NCI-H2227 treated with DMSO at 0.1 percent for 48 hours (cell line): ENCODE data around the gene GLIS2.

Experiments used
- DNase-seq: peaks from one replicate; lab custom pipeline; 2025; lab: John Stamatoyannopoulos, UW

The GLIS2 gene

DNA sequence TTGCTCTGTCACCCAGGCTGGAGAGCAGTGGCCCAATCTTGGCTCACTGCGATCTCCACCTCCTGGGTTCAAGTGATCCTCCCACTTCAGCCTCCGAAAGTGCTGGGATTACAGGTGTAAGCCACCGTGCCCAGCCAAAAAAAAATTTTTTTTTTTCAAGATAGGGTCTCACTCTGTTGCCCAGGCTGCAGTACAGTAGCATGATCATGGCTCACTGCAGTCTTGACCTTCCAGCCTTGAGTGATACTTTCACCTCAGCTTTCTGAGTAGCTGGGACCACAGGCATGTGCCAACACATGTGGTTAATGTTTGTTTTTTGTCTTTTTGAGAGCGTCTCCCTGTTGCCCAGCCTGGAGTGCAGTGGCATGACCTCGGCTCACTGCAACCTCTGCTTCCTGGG lies 37.0 kb downstream of the GLIS2 start:
- DNase-seq = no peak

DNA sequence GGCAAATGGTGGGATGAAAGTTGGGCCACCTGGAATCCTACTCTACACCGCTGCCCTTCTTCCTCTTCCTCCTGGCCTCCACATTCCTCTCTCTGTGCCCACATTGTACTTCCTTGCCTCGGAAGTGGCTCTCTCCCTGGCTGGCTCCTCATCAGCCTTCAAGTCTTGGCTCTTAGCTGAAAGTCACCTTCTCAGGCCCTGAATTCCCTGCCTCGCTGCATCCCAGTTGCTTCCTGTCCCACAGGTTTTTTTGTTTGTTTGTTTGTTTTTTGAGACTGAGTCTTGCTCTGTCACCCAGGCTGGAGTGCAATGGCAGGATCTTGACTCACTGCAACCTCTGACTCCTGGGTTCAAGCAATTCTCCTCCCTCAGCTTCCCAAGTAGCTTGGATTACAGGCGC lies 37.8 kb downstream of the GLIS2 start:
- DNase-seq = no peak

DNA sequence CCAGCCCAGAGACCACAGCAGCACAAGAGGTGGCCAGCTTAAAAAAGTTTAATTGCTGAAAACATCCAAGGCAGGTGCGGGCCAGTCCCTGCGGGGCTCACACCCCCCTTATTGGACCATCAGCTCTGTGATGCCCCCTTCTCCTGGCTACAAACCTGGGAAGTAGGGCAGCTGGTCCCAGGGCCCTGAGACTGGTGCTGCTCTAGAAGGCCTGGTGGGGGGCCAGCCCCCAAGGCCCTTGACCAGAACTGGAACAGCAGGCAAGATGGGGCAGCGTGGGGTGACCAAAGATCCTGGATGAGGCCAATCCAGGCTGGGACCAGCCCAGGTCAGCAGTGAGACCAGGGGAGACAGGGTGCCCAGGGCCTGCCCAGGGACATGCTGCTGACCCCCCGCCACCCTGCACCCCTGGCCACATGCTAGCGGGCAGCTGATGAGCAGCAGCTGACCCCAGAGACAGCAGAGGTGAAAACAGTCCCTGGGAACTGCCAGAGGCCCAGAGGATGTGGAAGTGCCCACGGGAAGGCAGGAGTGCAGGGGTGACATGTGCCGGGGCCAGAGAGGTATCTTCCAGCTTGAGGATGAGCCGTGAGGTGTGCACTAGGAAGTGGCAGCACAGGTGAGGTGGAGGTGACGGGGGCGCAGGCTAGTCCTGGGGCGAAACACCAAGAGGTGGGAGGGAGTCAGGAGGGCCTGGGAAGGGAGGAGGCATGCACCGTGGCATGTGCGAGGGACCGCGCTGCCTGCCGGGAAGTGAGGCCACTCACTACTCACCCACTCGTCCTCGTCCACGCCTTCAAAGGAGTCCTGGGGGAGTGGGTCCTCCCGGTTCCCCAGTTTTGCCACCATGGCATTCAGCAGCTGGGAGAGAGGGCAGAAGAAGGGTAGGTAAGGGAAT lies 38.9 kb downstream of the GLIS2 start:
- no peak for DNase-seq

DNA sequence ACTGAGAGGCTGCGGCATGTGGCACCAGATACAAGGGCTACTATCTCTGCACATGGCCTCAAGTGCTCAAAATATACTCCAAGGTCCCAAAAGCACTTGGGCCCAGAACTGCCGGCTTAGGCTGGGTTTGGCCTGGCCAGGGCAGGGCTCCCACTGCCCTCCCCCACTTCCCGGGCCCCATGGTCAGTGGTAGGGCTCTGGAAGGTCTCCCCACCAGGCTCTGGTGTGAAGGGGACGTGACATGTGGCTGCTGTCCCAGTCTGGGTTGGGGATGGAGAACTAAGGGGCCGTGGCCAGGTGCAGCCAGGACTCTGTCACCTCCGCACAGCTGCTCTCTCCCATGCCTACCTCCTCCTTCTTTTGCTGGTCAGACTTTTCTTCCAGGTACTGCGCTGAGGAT lies 41.0 kb downstream of the GLIS2 start:
- DNase-seq = no peak

DNA sequence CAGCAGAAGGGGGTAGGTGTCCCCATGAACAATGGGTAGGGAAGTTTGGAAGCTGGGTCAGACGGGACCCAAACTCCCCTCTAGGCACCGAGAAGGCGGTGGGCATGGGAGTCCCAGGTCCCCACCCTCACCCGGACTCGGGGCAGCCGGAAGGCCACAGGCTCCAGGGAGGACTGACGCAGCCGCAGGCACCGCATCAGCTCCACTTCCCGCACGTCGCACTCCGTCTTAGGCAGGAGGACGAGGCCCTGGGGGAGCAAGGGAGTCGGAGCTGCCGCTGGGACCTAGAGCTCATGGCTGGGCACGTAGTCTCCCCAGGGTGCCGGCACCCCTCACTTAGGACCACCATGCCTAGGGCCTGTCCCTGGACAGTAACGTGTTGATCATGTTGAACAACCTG lies 42.4 kb downstream of the GLIS2 start:
- no peak for DNase-seq

DNA sequence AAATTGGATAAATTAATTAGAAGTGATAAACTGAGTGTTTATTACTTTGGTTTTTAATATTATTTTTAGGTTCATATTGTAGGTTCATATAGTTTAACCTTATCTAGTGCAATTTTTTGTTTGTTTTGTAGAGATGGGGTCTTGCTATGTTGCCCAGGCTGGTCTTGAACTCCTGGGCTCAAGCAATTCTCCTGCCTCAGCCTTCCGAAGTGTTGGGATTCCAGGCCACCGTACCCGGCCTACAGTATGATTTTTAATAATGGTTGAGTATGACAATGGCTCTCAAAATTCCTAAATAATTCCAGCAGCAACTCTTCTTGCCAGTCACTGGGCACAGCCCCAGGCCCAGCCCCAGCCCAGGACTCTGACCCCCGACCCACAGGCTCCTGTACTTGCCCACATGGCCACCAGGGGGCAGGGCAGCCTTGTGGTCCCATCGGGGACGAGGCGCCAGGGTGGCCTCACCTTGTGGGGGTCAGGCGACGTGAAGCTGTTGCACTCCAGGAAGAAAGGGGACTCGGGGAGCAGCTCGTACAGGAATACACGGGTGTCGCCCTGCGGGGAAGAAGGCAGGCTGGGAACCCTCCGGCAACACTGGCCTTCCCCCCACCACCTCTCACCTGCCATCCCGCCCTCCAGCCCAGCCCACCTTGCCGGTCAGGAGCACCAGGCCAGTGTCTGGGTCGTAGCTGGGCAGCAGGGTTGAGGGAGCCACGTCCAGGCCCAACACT lies 43.1 kb downstream of the GLIS2 start:
- no peak for DNase-seq

DNA sequence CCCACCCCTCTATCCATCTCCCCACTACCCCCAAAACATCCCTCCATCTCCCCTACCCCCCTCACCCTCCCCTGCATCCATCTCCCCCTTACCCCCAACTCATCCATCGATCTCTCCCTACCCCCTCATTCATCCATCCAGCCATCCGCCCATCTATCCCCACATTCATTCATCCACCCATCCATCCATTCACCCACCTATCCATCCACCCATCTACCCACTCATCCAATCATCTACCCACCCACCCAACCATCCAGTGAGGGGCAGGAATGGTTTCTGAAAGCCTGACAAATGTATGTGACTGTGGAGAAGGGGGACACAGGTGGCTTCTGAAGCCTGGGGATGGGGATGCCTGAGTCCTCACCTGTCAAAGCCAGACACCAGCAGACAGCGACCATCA lies 44.0 kb downstream of the GLIS2 start:
- no peak for DNase-seq

DNA sequence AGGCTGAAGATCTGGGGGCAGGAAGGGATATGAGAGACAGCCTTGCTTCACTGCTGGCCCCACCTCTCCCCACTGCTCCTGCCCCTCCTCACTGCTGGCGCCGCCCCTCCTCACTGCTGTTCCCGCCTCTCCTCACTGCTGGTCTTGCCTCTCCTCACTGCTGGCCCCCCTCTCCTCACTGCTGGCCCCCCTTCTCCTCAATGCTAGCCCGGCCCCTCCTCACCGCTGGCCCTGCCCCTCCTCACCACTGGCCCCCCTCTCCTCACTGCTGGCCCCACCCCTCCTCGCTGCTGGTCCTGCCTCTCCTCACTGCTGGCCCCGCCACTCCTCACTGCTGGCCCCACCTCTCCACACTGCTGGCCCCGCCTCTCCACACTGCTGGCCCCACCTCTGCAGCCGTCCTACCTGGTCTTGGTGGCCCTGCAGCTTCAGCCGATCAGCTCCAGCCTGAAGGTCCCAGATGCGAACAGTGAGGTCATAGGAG lies 44.7 kb downstream of the GLIS2 start:
- no peak for DNase-seq

DNA sequence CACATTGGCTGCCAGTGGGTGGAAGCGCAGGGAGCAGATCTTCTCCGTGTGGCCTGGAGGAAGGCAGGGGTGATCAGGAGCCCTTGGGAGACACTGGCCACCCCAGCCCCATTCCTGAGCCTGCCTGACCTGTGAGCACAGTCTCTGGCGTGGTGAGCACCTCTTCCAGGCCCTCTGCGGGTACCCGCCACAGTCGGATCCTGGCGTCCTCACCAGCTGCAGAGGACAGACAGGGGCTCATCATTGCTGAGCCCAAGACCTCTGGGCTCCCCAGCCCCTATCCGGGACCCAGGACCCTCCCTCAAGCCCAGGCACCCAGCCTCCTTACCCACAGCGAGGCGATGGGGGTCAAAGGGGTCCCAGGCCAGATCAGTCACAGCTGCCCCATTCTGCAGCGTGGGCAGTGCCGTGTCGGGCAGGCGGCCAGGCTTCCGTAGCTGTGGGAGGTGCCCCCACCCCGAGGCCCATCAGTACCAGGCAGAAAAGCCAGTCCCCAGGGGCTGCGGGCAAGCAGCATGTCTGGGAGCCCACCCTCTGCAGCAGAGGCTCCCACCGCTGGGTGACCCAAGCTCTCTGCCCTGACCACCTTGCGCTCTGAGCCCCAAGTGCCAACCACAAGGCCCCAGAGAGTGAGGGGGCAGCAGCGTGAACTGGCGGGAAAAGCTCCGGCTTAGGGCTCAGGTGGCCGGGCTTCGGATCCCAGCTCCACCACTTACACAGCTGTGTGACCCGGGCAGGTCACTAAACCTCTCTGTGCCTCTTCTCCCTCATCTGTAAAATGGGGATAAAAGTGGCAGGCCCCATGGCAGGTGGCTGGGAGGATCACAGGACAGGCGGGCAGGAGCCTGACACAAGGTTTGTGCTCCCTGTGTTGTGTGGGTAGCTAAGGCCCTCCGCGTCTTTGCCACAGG lies 45.4 kb downstream of the GLIS2 start:
- no peak for DNase-seq

DNA sequence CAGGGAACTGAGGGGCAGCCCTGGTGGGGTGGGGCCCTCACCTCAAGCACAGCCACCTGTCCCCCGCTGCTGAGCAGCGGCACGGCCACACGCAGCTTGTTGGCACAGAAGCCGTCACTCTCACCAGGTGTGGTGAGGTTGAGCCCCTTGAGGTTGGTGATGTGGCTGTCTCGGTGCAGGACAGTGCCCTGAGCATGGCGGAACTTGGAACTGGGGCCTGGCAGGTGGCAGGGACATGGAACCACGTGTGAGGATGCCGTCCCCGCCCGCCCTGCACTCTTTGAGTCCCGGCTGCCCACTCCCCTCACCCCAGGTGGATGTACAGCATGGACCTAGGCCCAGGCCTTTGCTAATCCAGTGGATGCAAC lies 46.1 kb downstream of the GLIS2 start:
- DNase-seq = no peak

DNA sequence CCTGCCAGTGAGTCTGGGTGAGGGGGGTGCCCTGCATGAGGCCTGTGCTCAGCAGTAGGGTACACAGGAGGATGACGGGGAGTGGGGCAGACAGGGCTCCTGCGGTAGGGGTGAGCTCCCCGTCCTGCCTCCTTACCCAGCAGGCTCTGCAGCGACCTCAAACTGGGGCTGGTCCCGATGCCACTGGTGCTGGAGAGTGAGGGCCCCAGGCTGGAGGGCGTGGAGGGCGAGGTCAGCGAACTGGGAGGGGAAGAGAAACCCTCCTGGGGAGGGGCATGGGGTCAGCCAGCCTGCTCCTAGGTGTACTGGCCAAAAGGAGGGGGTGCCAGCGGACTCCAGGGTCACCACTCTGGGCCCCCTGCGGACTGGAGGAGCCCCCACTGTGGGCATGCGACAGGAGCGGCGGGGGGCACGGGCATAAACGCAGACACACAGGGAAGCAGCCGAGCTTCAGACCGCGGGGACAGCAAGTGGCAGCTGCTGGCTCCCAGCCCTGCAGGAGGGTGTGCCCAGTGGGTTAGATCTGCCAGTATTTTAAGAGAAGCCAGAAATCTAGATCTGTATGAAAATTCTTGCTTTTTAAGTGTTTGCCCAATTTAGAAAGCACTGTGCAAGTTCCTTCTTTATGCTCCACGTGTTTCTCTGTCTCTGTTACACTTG lies 46.7 kb downstream of the GLIS2 start:
- no peak for DNase-seq

DNA sequence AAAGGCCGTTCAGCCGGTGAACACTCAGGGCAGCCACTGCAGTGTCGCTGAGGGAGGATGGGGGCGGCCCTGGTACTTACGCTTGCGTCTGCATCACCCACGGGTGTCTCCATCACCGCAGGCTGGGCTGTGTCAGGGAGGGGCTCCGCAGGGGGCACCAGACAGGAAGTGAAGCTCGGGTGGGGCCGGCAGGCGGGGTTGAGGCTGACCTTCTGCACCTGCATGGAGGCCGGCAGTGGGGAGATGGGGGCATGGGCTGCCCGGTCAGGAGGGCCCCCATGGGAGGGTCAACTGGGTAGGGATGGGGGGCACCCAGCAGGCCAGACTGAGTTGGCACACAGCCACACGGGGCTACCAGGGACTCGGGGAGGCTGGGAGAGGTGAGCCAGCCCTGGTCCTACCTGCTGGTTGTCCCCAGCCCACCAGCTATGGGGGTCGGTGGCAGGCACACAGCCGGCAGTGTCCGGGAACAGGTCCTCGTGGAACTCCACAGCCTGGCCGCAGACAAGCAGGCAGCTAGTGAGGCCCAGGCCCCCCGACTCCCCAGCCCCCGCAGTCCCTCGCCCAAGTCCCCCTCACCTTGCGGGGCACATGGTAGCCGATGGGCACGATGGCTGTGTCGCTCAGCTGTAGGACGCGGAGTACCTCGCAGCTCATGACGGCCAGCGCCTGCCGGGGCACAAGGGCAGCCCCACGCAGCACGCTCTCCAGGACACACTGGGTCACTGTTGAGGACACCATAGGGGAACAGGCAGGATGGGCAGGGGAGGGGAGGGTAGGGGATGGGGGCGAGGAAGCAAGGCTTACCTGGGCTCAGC lies 48.5 kb downstream of the GLIS2 start:
- no peak for DNase-seq

DNA sequence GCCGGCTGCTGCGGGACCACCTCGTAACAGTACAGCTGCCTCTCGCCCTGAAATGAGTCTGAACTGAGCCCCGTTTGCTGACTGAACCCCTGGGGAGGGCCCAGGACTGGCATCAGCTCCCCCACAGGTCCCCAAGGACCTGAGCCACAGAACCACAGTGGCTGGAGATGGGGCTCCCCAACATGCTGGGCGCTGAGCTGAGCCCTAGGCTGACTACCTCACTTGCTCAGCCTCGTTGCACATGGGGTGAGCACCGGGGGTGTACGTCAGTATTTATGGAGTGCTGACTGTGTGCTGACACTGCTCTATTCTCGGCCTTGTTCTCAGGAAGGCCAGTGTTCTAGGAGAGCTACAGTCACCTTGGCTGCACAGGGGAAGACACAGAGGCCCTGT lies 49.1 kb downstream of the GLIS2 start:
- no peak for DNase-seq

DNA sequence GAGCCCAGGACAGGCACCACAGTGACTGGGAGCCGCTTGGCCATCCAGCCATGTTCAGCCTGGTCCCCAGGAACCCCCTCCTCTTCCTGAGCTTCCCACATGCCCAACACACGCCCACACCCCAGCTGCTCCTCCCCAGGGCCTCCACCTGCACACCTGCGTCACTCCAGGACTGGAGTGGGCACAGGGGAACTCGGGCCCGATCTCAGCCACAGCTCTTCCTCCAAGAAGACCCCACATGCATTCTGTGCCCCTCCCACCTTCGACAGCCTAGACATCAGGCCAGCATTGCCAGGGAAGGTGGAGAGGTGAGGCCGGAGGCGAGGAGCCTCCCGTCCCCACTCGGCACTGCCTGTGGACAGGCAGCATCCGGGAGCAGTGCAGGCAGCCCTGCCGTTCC lies 49.7 kb downstream of the GLIS2 start:
- DNase-seq = no peak

DNA sequence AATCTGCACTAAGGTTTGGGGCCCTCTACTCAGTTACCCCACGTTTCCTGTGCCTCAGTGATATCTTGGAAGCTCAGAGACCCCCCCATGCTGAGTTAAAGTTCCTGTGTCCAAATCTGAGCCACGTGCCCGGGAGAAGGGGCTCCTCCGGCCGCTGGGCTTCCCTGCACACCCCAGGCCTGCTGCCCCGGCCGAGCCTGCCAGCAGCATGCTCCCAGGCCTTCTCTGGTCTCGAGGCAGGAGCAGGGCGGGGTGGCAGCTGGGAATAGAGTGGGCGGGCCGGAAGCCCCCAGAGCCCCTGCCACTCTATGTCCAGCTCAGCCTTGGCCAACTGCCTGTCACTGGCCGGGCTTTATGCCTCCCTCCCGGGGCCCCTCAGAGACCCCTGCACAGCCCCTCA lies 50.1 kb downstream of the GLIS2 start:
- DNase-seq = no peak

DNA sequence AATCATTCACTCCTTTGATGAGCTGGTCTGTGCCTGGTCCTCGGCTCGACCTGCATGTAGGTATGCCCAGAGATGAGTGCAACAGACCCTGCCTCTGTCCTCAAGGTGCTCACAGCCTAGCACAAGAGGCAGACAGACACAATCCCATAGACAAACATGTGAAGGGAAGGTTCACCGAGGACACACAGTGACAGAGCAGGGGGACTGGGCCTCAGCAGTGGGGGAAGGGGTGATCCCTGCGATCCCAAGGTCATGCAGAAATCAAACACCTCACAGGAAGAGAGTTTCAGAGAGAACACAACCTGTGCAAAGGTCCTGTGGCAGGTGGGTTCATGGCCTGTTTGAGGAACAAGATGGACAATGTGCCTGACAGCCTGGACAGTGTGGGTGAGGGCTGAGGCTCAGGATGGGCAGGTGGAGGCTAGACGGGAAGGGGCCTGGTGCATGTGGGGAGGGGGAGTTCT lies 51.6 kb downstream of the GLIS2 start:
- DNase-seq = no peak

DNA sequence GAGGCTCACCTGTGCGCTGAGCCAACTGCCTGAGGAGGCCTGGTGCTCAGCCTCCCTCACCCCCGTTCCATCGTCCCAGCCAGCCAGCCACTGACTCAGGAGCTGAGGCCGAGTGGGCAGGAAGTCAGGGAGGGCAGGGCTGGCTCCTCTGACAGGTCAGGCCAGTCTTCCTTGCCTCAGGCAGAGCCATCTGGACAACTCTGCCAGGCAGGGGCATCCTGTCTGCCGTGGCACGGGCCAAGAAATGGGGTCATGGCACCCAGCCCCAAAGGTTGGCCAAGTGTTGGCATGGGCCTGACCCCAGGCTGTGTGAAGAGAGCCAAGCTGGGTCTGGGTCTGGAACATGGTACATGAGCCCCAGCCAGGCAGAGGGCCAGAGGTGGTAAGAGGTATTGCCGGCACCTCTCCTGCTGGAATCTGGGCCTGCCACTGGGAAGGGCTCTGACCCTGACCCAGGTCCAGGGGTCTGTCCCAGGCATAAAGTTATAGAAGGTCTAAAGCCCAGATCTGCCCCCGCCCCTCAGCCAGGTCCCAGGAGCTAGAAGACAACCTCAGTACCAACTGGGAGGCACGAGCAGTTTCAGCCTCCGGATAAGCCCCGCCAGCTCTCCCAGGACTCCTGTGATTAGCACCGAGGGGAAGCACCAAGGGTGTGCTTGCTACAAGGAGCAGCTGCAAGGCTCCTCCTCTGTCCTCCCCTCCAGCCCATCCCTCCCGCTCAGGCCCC lies 53.3 kb downstream of the GLIS2 start:
- no peak for DNase-seq

DNA sequence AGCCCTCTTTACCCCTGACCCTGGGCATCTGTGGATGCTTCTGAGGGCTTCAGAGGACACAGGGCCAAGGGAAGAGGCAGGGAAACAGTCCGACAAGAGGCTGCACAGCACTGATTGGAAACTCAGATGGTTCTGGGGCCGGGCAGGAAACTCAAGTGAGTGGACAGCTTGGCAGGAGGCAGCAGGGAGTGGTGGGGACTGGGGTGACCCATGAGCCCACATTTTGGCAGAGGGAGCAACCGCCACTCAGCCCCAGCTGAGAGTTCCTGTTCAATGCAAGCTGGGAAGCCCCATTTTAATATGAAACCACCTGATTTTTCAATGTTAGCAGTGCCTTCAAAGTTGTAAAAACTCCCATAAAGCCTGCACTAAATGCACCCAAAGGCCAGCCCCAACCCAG lies 54.3 kb downstream of the GLIS2 start:
- no peak for DNase-seq

DNA sequence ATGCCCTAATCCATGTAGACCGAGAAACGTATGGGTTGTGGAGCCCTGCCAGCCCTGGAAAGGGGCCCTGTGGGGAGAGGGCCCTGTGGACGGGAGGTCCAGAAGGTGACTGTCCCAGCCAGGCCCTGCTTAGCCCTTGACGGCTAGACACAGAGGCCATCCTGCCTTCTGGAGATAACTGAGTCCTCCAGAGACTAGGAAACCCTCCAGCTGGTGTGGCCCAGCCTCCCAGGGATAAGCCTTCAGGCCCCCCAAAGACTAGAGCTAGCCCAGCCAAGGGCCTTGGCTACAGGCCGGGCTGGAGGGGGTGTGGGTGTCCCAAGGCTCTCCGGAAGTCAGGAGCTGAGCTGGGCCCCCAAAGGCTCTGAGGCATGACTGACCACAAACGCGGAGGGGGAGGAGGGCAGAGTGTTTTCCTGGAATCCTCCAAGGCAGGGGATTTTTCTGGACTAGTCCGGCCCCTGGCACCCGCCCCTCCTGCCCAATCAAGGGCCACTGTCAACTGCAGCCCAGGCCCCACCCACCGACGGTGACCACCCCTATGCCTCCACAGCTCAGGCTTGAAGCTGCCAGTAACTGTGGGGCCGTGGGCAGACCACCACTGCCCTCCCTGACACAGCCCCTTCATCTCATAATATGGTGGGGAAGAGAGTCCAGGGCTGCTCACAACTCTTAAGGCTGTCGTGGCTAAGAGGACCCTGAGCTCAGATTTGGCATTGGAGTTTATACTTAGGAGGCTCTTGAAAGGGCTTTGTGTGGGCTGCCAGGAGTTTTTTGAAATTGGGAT lies 54.9 kb downstream of the GLIS2 start:
- no peak for DNase-seq
